Spleen (tissue), 11 donors: Measurements from ENCODE around the gene TRNP1. TPM values are rescaled to one million over a fixed set of nuclear protein-coding genes. Genes with fewer than 3 reads are reported as not detected.
A peak's percentile ranks its signal among the peaks of the same experiment; 100 is the strongest.

Experiments used
- DNase-seq: peaks from one replicate; pipeline ENCODE4 v3.0.0-alpha.2; 2020
- H3K27ac ChIP-seq, 8 donors: fragments of 200-600 bp; sonication (generic) in 7 of 8; 1 replicate in 4 of 8; 2 replicates in 4 of 8; pipeline versions ENCODE4 v1.5.0 to v1.8.0; 2016 to 2021; ENCODE audit warnings: inconsistent platforms in 4 of 8, mild to moderate bottlenecking in 4 of 8, moderate library complexity in 1 of 8
- H3K27me3 ChIP-seq, 7 donors: fragments of 200-600 bp; sonication (generic) in 6 of 7; replicated peaks in 1 of 7; 1 replicate in 4 of 7; 2 replicates in 3 of 7; pipeline versions ENCODE4 v1.5.0 to v1.8.0; 2016 to 2021; ENCODE audit warnings: inconsistent platforms in 3 of 7, mild to moderate bottlenecking in 1 of 7
- H3K36me3 ChIP-seq, 6 donors: fragments of 200-600 bp; sonication (generic) in 5 of 6; 1 replicate in 4 of 6; 2 replicates in 2 of 6; pipeline versions ENCODE4 v1.5.0 to v1.8.0; 2016 to 2021; ENCODE audit warnings: inconsistent platforms in 2 of 6
- H3K4me1 ChIP-seq, 6 donors: fragments of 200-600 bp; sonication (generic) in 5 of 6; 1 replicate in 3 of 6; 2 replicates in 3 of 6; pipeline versions ENCODE4 v1.5.0 to v1.8.0; 2016 to 2021; ENCODE audit warnings: inconsistent platforms in 3 of 6
- H3K4me3 ChIP-seq, 8 donors: fragments of 200-600 bp; sonication (generic) in 7 of 8; 1 replicate in 4 of 8; 2 replicates in 4 of 8; pipeline versions ENCODE4 v1.5.0 to v1.8.0; 2016 to 2021; ENCODE audit warnings: inconsistent platforms in 4 of 8, mild to moderate bottlenecking in 4 of 8, moderate library complexity in 2 of 8
- H3K9me3 ChIP-seq, 8 donors: fragments of 200-600 bp; sonication (generic) in 7 of 8; 1 replicate in 4 of 8; 2 replicates in 4 of 8; pipeline versions ENCODE4 v1.5.0 to v1.8.0; 2016 to 2021; ENCODE audit warnings: inconsistent platforms in 4 of 8
- POLR2A ChIP-seq, 3 donors: fragments of 450-650 bp; IDR thresholded peaks; one replicate each; pipeline ENCODE4 v1.5.1; 2017; ENCODE audit warnings: antibody characterized with exemption in 3 of 3, mild to moderate bottlenecking in 1 of 3
- POLR2AphosphoS5 ChIP-seq, 3 donors: sonication (generic); formaldehyde crosslinking; IDR thresholded peaks; one replicate each; pipeline ENCODE4 v1.5.1; 2017; ENCODE audit warnings: antibody characterized with exemption in 3 of 3
- whole genome bisulfite sequencing, 5 donors: extraction: QIAGEN DNeasy Blood & Tissue Kit in 3 of 5; methylation state at CpG; one replicate each; pipeline versions ENCODE4 v1.1.5 to v1.1.7; 2013 to 2018; 5-methylcytosine and 5-hydroxymethylcytosine counted together
- intact Hi-C: fragments of 100-400 bp; cut with DNase I; formaldehyde crosslinking; loops from one replicate; pipeline ENCODE4 v1.15.0; 2023; ENCODE audit warnings: low total_unique reads
- polyA plus RNA-seq, 3 donors: library from polyadenylated mRNA; stranded (reverse); fragments of 200-250 nt; gene quantifications; one replicate each; pipeline ENCODE4 v1.2.1, GENCODE V29; 2013
- total RNA-seq, 7 donors: library from RNA; depleted of rRNA in 3 of 7; stranded (reverse); fragments of >200 nt in 3 of 7; fragmentation: NEBNext Ultra II Directional in 4 of 7; extraction: Animal tissue kit (Norgen Biotek cat#: 25700) in 4 of 7; gene quantifications; one replicate each; pipeline versions ENCODE4 v1.1.0 to v1.2.1, GENCODE V29; 2016 to 2021
- TF ChIP-seq, protein P1 (sequence below), 11 experiments: fragments of 200-600 bp in 7 of 11; fragments of 450-650 bp in 4 of 11; sonication (generic) in 4 of 11; IDR thresholded peaks in 8 of 11; conservative IDR thresholded peaks in 3 of 11; 1 replicate in 7 of 11; 2 replicates in 4 of 11; pipeline versions ENCODE4 v1.4.0 to v1.8.0; 2016 to 2021; ENCODE audit warnings: antibody characterized with exemption in 11 of 11, inconsistent platforms in 4 of 11, mild to moderate bottlenecking in 1 of 11
- donor health status: healthy with polysubstance abuse.
- donor health status: DM: no; HTN: no; CAD: no; lungs with moderate emphysema.
- donor health status: DM: no; HTN: no; CAD: no.
- donor health status: Bipolar disorder and iron deficiency.
- donor health status: healthy.
- donor health status: DM: no; HTN: no; CAD: no.
- donor health status: DM: yes; HTN: yes; CAD: no.

The TRNP1 gene
- total and polyA plus RNA-seq, 10 donors: 3.1 to 18.1 (median 6.5) TPM

DNA sequence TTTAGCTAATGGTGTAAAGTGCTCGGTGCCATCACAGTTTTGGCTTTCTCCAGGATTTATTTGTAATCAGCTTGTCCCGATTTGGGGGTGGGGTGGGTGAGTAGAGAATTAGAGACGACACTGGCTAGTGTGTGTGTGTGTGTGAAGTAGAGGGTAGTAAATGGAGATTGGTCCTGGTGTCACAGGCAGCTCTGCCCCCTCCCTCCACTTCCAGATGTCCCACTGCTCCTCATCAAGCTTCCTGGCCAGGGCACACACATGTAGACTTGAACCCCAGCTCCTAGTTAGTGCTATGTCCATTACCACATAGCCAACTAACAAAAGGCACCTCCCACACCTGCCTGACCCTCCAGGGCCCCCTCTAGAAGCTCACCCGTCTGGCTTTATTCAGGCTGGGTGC lies 3.2 kb downstream of the TRNP1 start:
- Histone ChIP-seq H3K4me1 (peaks cover 18 to 84% (median 56%) of the 10 kb centered on the region in 6 donors), H3K27me3 (peaks cover 0 to 57% (median 23%) of the 10 kb centered on the region in 7 donors), H3K36me3 (no peaks in the 10 kb centered on the region), H3K4me3 (no peak overlapping the region), H3K9me3 (no peaks in the 10 kb centered on the region), H3K27ac (no peak overlapping the region)
- intact Hi-C loops: no loop called here
- DNase-seq: no peak
- TF ChIP-seq POLR2A (IDR thresholded peaks at IDR 0.05): no peak
- TF ChIP-seq, protein P1, sequence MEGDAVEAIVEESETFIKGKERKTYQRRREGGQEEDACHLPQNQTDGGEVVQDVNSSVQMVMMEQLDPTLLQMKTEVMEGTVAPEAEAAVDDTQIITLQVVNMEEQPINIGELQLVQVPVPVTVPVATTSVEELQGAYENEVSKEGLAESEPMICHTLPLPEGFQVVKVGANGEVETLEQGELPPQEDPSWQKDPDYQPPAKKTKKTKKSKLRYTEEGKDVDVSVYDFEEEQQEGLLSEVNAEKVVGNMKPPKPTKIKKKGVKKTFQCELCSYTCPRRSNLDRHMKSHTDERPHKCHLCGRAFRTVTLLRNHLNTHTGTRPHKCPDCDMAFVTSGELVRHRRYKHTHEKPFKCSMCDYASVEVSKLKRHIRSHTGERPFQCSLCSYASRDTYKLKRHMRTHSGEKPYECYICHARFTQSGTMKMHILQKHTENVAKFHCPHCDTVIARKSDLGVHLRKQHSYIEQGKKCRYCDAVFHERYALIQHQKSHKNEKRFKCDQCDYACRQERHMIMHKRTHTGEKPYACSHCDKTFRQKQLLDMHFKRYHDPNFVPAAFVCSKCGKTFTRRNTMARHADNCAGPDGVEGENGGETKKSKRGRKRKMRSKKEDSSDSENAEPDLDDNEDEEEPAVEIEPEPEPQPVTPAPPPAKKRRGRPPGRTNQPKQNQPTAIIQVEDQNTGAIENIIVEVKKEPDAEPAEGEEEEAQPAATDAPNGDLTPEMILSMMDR (IDR thresholded peaks at IDR 0.05 in 8 of 11, conservative IDR thresholded peaks at IDR 0.05 in 3 of 11): no peak
- no peak for TF ChIP-seq POLR2AphosphoS5 (IDR thresholded peaks at IDR 0.05)
- 73 to 90% (median 85%) methylated on average over 4 of the region's 4 CpGs for WGBS, 5 donors

DNA sequence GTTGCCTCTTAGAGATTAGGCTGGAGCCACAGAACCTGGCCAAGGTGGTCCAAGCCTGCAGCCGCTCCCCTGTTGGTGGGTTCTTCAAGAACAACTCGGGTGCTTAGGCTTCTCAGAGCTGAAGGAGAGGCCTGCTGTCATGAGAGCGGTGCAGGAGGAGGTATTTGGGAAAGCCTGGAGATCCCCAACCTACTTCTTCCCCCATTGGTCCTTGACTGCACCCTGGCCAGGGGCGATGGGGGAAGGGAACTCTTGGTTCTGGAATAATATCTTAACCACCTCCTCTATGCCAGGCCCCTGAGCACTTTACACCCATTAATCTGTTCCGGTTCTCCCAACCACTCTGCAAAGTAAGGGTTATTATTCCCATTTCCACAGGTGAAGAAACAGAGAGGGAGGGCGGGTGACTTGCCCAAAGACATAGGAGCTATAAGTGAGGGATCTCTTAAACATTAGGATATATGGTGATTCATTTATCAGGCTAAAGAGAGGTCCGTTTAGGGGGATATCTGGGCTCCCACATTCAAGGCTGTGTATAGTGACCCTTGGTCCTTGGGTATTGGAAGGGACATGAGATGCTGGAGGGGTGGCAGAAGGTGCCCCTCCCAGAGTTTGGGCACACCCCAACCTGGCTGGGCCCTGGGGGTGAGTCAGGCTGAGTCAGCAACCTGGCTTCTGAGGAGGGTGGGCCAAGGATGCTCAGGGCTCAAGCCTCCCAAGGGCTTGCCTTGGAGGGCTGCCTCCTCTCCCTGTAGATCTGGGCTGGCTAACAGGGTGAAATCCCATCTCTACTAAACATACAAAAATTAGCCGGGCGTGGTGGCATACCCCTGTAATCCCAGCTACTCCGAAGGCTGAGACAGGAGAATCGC lies 5.2 kb downstream of the TRNP1 start:
- H3K27me3 ChIP-seq: peaks cover 0 to 37% (median 15%) of the 10 kb centered on the region in 7 donors
- H3K27ac ChIP-seq: peak overlapping the region in 7 of 8 donors; percentile 40 to 88 (median 65)
- H3K36me3 ChIP-seq: no peaks in the 10 kb centered on the region
- no peak for DNase-seq
- intact Hi-C loops: no loop called here
- no peaks in the 10 kb centered on the region for H3K9me3 ChIP-seq
- no peak overlapping the region for H3K4me3 ChIP-seq
- TF ChIP-seq, protein P1 (IDR thresholded peaks at IDR 0.05 in 8 of 11, conservative IDR thresholded peaks at IDR 0.05 in 3 of 11): no peak
- TF ChIP-seq POLR2AphosphoS5 (IDR thresholded peaks at IDR 0.05) (no peak), POLR2A (IDR thresholded peaks at IDR 0.05) (no peak)
- H3K4me1 ChIP-seq: peaks cover 11 to 88% (median 56%) of the 10 kb centered on the region in 6 donors
- 83 to 91% (median 87%) methylated on average over 10 to 11 of the region's 11 CpGs for WGBS, 5 donors

DNA sequence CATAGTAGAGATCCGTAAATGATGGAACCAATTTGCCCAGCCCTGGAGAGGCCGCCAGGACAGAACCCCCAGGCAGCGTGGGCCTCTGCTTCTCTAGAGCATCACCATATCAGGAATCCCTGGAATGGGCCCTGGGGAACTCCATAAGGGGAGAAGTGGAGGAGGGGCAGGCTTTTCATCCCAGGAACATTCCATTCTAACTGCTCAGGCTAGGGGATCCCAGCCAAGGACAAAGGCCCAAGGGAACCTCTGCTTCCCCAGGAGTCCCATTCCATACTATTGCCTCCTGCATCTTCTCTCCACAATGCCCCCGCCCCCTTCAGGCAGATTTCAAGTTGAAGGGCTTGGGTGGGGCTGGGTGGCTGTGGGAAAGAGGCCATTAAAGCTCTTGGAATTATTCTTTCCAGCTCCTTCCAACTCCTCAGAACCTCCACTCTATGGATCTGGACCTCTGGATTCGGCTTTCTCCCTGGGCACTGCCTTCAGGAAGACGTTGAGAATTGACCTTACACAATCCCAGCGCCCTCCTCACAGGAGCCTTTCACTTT lies 6.0 kb downstream of the TRNP1 start:
- peak in 1 of 3 donors; percentile 42 for TF ChIP-seq POLR2AphosphoS5 (IDR thresholded peaks at IDR 0.05)
- TF ChIP-seq, protein P1 (IDR thresholded peaks at IDR 0.05 in 8 of 11, conservative IDR thresholded peaks at IDR 0.05 in 3 of 11): no peak
- Histone ChIP-seq H3K4me3 (no peak overlapping the region), H3K27ac (peak overlapping the region in 7 of 8 donors; percentile 16 to 88 (median 65)), H3K36me3 (no peaks in the 10 kb centered on the region), H3K9me3 (no peaks in the 10 kb centered on the region), H3K27me3 (peaks cover 0 to 29% (median 12%) of the 10 kb centered on the region in 7 donors), H3K4me1 (peaks cover 10 to 87% (median 53%) of the 10 kb centered on the region in 6 donors)
- 72 to 82% (median 78%) methylated on average over 7 of the region's 7 CpGs for WGBS, 5 donors
- intact Hi-C loops: no loop called here
- DNase-seq: no peak
